Panc1 (cell line): ENCODE data around the gene DENND6B.

Source experiments
- CTCF ChIP-seq: fragments of 450-650 bp; IDR thresholded peaks from 2 replicates; pipeline ENCODE4 v1.5.1; 2017; ENCODE audit warnings: mild to moderate bottlenecking
- POLR2AphosphoS5 ChIP-seq: IDR thresholded peaks from 2 replicates; pipeline ENCODE4 v1.6.1; 2012; ENCODE audit warnings: mild to moderate bottlenecking, low read depth, low read length, moderate library complexity
- REST ChIP-seq, 2 experiments: IDR thresholded peaks; 2 replicates each; pipeline ENCODE4 v1.6.1; 2011 to 2012; ENCODE audit warnings: low read depth in 2 of 2, control low read depth in 1 of 2, low read length in 1 of 2, mild to moderate bottlenecking in 1 of 2, moderate library complexity in 1 of 2; ENCODE audit not compliant: insufficient read depth in 1 of 2
- TCF7L2 ChIP-seq: IDR thresholded peaks from 2 replicates; pipeline ENCODE4 v1.6.1; 2011; ENCODE audit warnings: mild to moderate bottlenecking, low read depth, low read length, inconsistent platforms

- TF ChIP-seq CTCF (no peak), REST (IDR thresholded peaks at IDR 0.05; ENCODE audit: insufficient read depth in 1 of 2, low read depth in 2 of 2, low read length in 1 of 2) (no peak), POLR2AphosphoS5 (no peak), TCF7L2 (no peak)
These were observed 66.4 kb downstream of the DENND6B start for GRCh38 chr22:50260434-50260800.
